Body of pancreas (tissue), 4 donors: ENCODE measurements around the gene PRDM2. TPM values are rescaled to one million over a fixed set of nuclear protein-coding genes. Genes with fewer than 3 reads are reported as not detected.

Source experiments
- ATAC-seq: fragments of 150-250 bp; one replicate; pipeline ENCODE4 v1.9.1; 2016
- DNase-seq, 4 donors: peaks; one replicate each; pipeline ENCODE4 v3.0.0-alpha.2; 2019
- H3K27ac ChIP-seq, 4 donors: fragments of 200-600 bp; sonication (generic); 1 replicate in 3 of 4; 2 replicates in 1 of 4; pipeline versions ENCODE4 v1.5.1 to v1.6.1; 2016 to 2019; ENCODE audit warnings: mild to moderate bottlenecking in 1 of 4, mixed read lengths in 1 of 4, moderate library complexity in 1 of 4
- H3K27me3 ChIP-seq, 2 donors: fragments of 200-600 bp; sonication (generic); one replicate each; pipeline ENCODE4 v1.6.0; 2016; ENCODE audit warnings: mild to moderate bottlenecking in 1 of 2
- H3K36me3 ChIP-seq, 2 donors: fragments of 200-600 bp; sonication (generic); replicated peaks in 1 of 2; 2 replicates each; pipeline ENCODE4 v1.5.1; 2016; ENCODE audit warnings: low read depth in 2 of 2; ENCODE audit not compliant: insufficient read depth in 1 of 2
- H3K4me1 ChIP-seq: fragments of 200-600 bp; sonication (generic); one replicate; pipeline ENCODE4 v1.6.0; 2016
- H3K4me3 ChIP-seq, 2 donors: fragments of 200-600 bp; sonication (generic); 1 replicate in 1 of 2; 2 replicates in 1 of 2; pipeline ENCODE4 v1.5.1; 2016 to 2019
- H3K9me3 ChIP-seq, 3 donors: fragments of 200-600 bp; sonication (generic); 1 replicate in 2 of 3; 2 replicates in 1 of 3; pipeline ENCODE4 v1.5.1; 2016
- CTCF ChIP-seq, 7 experiments: fragments of 450-650 bp in 4 of 7; fragments of 200-600 bp in 3 of 7; sonication (generic) in 3 of 7; IDR thresholded peaks; one replicate each; pipeline ENCODE4 v1.5.1; 2016 to 2019; ENCODE audit warnings: antibody characterized with exemption in 7 of 7
- POLR2A ChIP-seq, 3 donors: fragments of 450-650 bp; IDR thresholded peaks; one replicate each; pipeline ENCODE4 v1.6.1; 2016; ENCODE audit warnings: antibody characterized with exemption in 3 of 3, mild to moderate bottlenecking in 2 of 3
- WGBS, 2 donors: methylation state at CpG; one replicate each; pipeline ENCODE4 v1.1.5; 2017; 5-methylcytosine and 5-hydroxymethylcytosine counted together
- intact Hi-C: fragments of 100-400 bp; cut with DNase I; formaldehyde crosslinking; loops from one replicate; pipeline ENCODE4 v1.15.1; 2023
- total RNA-seq, 2 donors: library from RNA; depleted of rRNA; stranded (reverse); fragments of >200 nt; gene quantifications; one replicate each; pipeline ENCODE4 v1.1.0, GENCODE V29; 2016

The PRDM2 gene
- total RNA-seq, 2 donors from 2014 or later, result 21.4 to 21.8 TPM

GRCh38 chr1:13825033-13825432 lies 125.0 kb downstream of the PRDM2 start:
- TF ChIP-seq POLR2A (IDR thresholded peaks at IDR 0.05), result no peak
- TF ChIP-seq CTCF (IDR thresholded peaks at IDR 0.05), result no peak
- WGBS, 2 donors, result 75 to 77% methylated on average over 4 of the region's 4 CpGs
- Histone ChIP-seq H3K27ac (no peak overlapping the region), H3K27me3 (no peaks in the 10 kb centered on the region), H3K4me1 (peaks cover 4% of the 10 kb centered on the region), H3K4me3 (no peak overlapping the region), H3K36me3 (peaks cover 0 to 2% of the 10 kb centered on the region in 2 donors), H3K9me3 (no peaks in the 10 kb centered on the region)
- ATAC-seq, result no peak
- no peak for DNase-seq
- intact Hi-C loops, result no loop called here

GRCh38 chr1:13826009-13826408 lies 126.0 kb downstream of the PRDM2 start:
- no peak overlapping the region for H3K27ac ChIP-seq
- DNase-seq (no peak), ATAC-seq (no peak)
- no peaks in the 10 kb centered on the region for H3K27me3 ChIP-seq
- no peak for TF ChIP-seq CTCF (IDR thresholded peaks at IDR 0.05)
- no peak for TF ChIP-seq POLR2A (IDR thresholded peaks at IDR 0.05)
- intact Hi-C loops, result no loop called here
- no peak overlapping the region for H3K4me3 ChIP-seq
- H3K4me1 ChIP-seq, result peaks cover 4% of the 10 kb centered on the region
- H3K36me3 ChIP-seq, result peaks cover 0 to 2% of the 10 kb centered on the region in 2 donors
- H3K9me3 ChIP-seq, result no peaks in the 10 kb centered on the region
- 81 to 95% methylated on average over 2 of the region's 2 CpGs for WGBS, 2 donors

- H3K36me3 ChIP-seq, result peaks cover 0 to 2% of the 10 kb centered on the region in 2 donors
- TF ChIP-seq POLR2A (IDR thresholded peaks at IDR 0.05) (no peak), CTCF (IDR thresholded peaks at IDR 0.05) (no peak)
- no peak overlapping the region for H3K4me3 ChIP-seq
- DNase-seq (no peak), ATAC-seq (no peak)
- H3K9me3 ChIP-seq, result no peaks in the 10 kb centered on the region
- WGBS, 2 donors, result 50 to 51% methylated on average over 6 of the region's 6 CpGs
- no peak overlapping the region for H3K27ac ChIP-seq
- H3K27me3 ChIP-seq, result no peaks in the 10 kb centered on the region
- intact Hi-C loops, result no loop called here
- peaks cover 4% of the 10 kb centered on the region for H3K4me1 ChIP-seq
Measured at GRCh38 chr1:13826591-13826990, 126.6 kb downstream of the PRDM2 start.

GRCh38 chr1:13828454-13829151 lies 128.6 kb downstream of the PRDM2 start:
- H3K36me3 ChIP-seq, result no peaks in the 10 kb centered on the region
- TF ChIP-seq POLR2A (IDR thresholded peaks at IDR 0.05) (no peak), CTCF (IDR thresholded peaks at IDR 0.05) (peak; percentile 44 to 63 (median 55))
- H3K27ac ChIP-seq, result no peak overlapping the region
- peak; percentile 63 for ATAC-seq
- H3K4me1 ChIP-seq, result peaks cover 4% of the 10 kb centered on the region
- no peak overlapping the region for H3K4me3 ChIP-seq
- H3K9me3 ChIP-seq, result no peaks in the 10 kb centered on the region
- H3K27me3 ChIP-seq, result no peaks in the 10 kb centered on the region
- peak; percentile 51 to 72 (median 59) for DNase-seq
- WGBS, 2 donors, result 34 to 36% methylated on average over 7 to 18 of the region's 18 CpGs
- intact Hi-C loops, result no loop called here
